HepG2 (cell line): ENCODE measurements around the gene KCNK18. TPM values are rescaled to one million over a fixed set of nuclear protein-coding genes. Genes with fewer than 3 reads are reported as not detected.
A peak's percentile ranks its signal among the peaks of the same experiment; 100 is the strongest.

Source experiments
- ATAC-seq: fragments of 200-7000 bp; cut with Tn5 transposase; 3 replicates; pipeline ENCODE4 v1.9.1; 2020; ENCODE audit warnings: mild to moderate bottlenecking, moderate library complexity
- BruUV-seq: library from RNA; stranded (reverse); fragments of 400-500 nt; replicated peaks from 2 replicates; lab custom pipeline; 2021; lab: Mats Ljungman, UMichigan
- CTCF ChIA-PET: fragments of 300-600 bp; formaldehyde crosslinking; extraction: SDS; loops from one replicate; lab custom pipeline; 2021; ENCODE audit warnings: low total read pairs, inconsistent platforms, low intra/inter-chr PET ratio; lab: Yijun Ruan, JAX
- POLR2A ChIA-PET: fragments of 350-600 bp; sonication (Branson Sonifier 250); formaldehyde crosslinking; loops from one replicate; lab custom pipeline; 2020; ENCODE audit warnings: antibody characterized with exemption, inconsistent platforms; lab: Yijun Ruan, JAX
- DNase-seq: peaks from one replicate; pipeline ENCODE4 v3.0.0-alpha.2; 2015; ENCODE audit warnings: low spot score
- FAIRE-seq: peaks from 3 replicates; lab custom pipeline; 2011; peaks lifted over from hg19 to GRCh38; lab: Jason Lieb, UNC
- H2AFZ ChIP-seq: one replicate; pipeline ENCODE4 v1.6.1; 2011; ENCODE audit warnings: low read length, inconsistent platforms
- H3K27ac ChIP-seq: fragments of 300-600 bp; 3 replicates; pipeline ENCODE4 v1.8.0; 2011; ENCODE audit warnings: mixed run types, mild to moderate bottlenecking, mixed read lengths, low read length, inconsistent platforms; ENCODE audit not compliant: insufficient read depth; ENCODE audit errors: extremely low read length
- H3K27me3 ChIP-seq, 2 experiments: fragments of 200-600 bp in 1 of 2; 2 replicates in 1 of 2; 3 replicates in 1 of 2; pipeline versions ENCODE4 v1.6.0 to v1.8.0; 2011; ENCODE audit warnings: low read length in 2 of 2, mild to moderate bottlenecking in 2 of 2, moderate library complexity in 2 of 2, inconsistent platforms in 1 of 2; ENCODE audit not compliant: insufficient read depth in 2 of 2, control insufficient read depth in 1 of 2
- H3K36me3 ChIP-seq, 2 experiments: fragments of 200-600 bp in 1 of 2; replicated peaks in 1 of 2; 2 replicates in 1 of 2; 3 replicates in 1 of 2; pipeline versions ENCODE4 v1.5.1 to v1.8.0; 2011; ENCODE audit warnings: low read length in 2 of 2, inconsistent platforms in 1 of 2; ENCODE audit not compliant: insufficient read depth in 2 of 2, control insufficient read depth in 1 of 2
- H3K4me1 ChIP-seq: 2 replicates; pipeline ENCODE4 v1.5.1; 2012; ENCODE audit warnings: low read length, inconsistent platforms; ENCODE audit not compliant: insufficient read depth
- H3K4me2 ChIP-seq: 2 replicates; pipeline ENCODE4 v1.6.0; 2011; ENCODE audit warnings: low read depth, low read length, inconsistent platforms
- H3K4me3 ChIP-seq, 3 experiments: fragments of 200-600 bp in 1 of 3; sonication (generic), shearing (Covaris generic) in 1 of 3; replicated peaks in 1 of 3; 2 replicates each; pipeline ENCODE4 v1.5.1; 2011 to 2016; ENCODE audit warnings: low read length in 3 of 3, inconsistent platforms in 2 of 3, low read depth in 2 of 3, mild to moderate bottlenecking in 2 of 3, control low read depth in 1 of 3, mixed read lengths in 1 of 3; ENCODE audit not compliant: insufficient read depth in 1 of 3
- H3K79me2 ChIP-seq: one replicate; pipeline ENCODE4 v1.6.1; 2011; ENCODE audit warnings: low read length, inconsistent platforms; ENCODE audit not compliant: insufficient read depth
- H3K9ac ChIP-seq: 2 replicates; pipeline ENCODE4 v1.6.0; 2011; ENCODE audit warnings: mild to moderate bottlenecking, low read depth, low read length, inconsistent platforms; ENCODE audit not compliant: insufficient read depth
- H3K9me3 ChIP-seq: 2 replicates; pipeline ENCODE4 v1.5.1; 2012; ENCODE audit warnings: mild to moderate bottlenecking, low read length
- H4K20me1 ChIP-seq: 2 replicates; pipeline ENCODE4 v1.6.0; 2011; ENCODE audit warnings: inconsistent platforms, mild to moderate bottlenecking, low read length, moderate library complexity; ENCODE audit not compliant: insufficient read depth
- DDIT3 ChIP-seq: sonication (generic); formaldehyde crosslinking; IDR thresholded peaks from 2 replicates; pipeline ENCODE4 v1.4.0; 2020; ENCODE audit warnings: mild to moderate bottlenecking, missing genetic modification reagents
- GATAD2A ChIP-seq: IDR thresholded peaks from 2 replicates; pipeline ENCODE4 v1.6.1; 2016
- IRF1 ChIP-seq: sonication (generic); formaldehyde crosslinking; IDR thresholded peaks from 2 replicates; pipeline ENCODE4 v1.4.0; 2020; ENCODE audit warnings: low read depth, mild to moderate bottlenecking, missing genetic modification reagents
- SMAD1 ChIP-seq: sonication (generic); formaldehyde crosslinking; IDR thresholded peaks from 2 replicates; pipeline ENCODE4 v1.4.0; 2020; ENCODE audit warnings: missing genetic modification reagents, low read depth, mild to moderate bottlenecking, borderline replicate concordance
- SMAD9 ChIP-seq: sonication (generic); formaldehyde crosslinking; IDR thresholded peaks from 2 replicates; pipeline ENCODE4 v1.5.1; 2020; ENCODE audit warnings: mild to moderate bottlenecking, missing genetic modification reagents
- TFE3 ChIP-seq: IDR thresholded peaks from 2 replicates; pipeline ENCODE4 v1.6.1; 2016
- ZNF609 ChIP-seq: sonication (generic); formaldehyde crosslinking; IDR thresholded peaks from 2 replicates; pipeline ENCODE4 v1.4.0; 2020; ENCODE audit warnings: mild to moderate bottlenecking, missing genetic modification reagents, borderline replicate concordance
- ZNF777 ChIP-seq: sonication (generic); formaldehyde crosslinking; IDR thresholded peaks from 2 replicates; pipeline ENCODE4 v1.4.0; 2020; ENCODE audit warnings: missing genetic modification reagents
- ZNF800 ChIP-seq: sonication (generic); formaldehyde crosslinking; IDR thresholded peaks from 2 replicates; pipeline ENCODE4 v1.4.0; 2020; ENCODE audit warnings: missing genetic modification reagents
- WGBS: methylation state at CpG from one replicate; pipeline ENCODE4 v1.1.6; 2017; ENCODE audit warnings: low lambda C conversion rate; 5-methylcytosine and 5-hydroxymethylcytosine counted together
- in situ Hi-C: cut with HindIII; loops from 2 replicates; pipeline ENCODE4 v1.10.0; 2017; ENCODE audit warnings: low pct_unique_long_range_greater_than_20kb; ENCODE audit not compliant: extremely low pct_ligation_motif_present
- intact Hi-C: fragments of 100-400 bp; cut with micrococcal nuclease; formaldehyde crosslinking; loops from one replicate; pipeline ENCODE4 v1.10.0; 2022; ENCODE audit not compliant: unreplicated experiment
- polyA plus RNA-seq, 8 experiments: library from polyadenylated mRNA; depleted of rRNA in 3 of 8; stranded (reverse) in 7 of 8; unstranded in 1 of 8; fragments of >200 nt; fragmentation: Illumina TruSeq in 4 of 8; extraction: Trizol in 4 of 8; gene quantifications; 2 replicates each; pipeline versions ENCODE4 v1.2.1 to v1.2.3, GENCODE V29; 2011 to 2016; ENCODE audit warnings: low read depth in 4 of 8, missing spikeins in 1 of 8, mixed read lengths in 1 of 8; ENCODE audit not compliant: insufficient read depth in 1 of 8
- total RNA-seq, 5 experiments: library from RNA; depleted of rRNA; stranded (reverse); fragments of >200 nt; fragmentation: Illumina TruSeq; extraction: Trizol; gene quantifications; 2 replicates each; pipeline ENCODE4 v1.2.3, GENCODE V29; 2016; ENCODE audit warnings: low read depth in 1 of 5

Gene KCNK18
- total and polyA plus RNA-seq, 2 of the 13 experiments (the other 11 are each of a cell fraction or from before 2014, with no cell fraction given) = not detected

GRCh38 chr10:117239721-117240620 is 42.7 kb downstream of the KCNK18 start (continued):
- TF ChIP-seq ZNF609 (CRISPR knock-in tag) = no peak
- no peak for TF ChIP-seq GATAD2A (CRISPR knock-in tag)
- no peak for TF ChIP-seq DDIT3 (CRISPR knock-in tag)

GRCh38 chr10:117240621-117241529 is 43.6 kb downstream of the KCNK18 start, which contains the start of gene SLC18A2:
Gene SLC18A2, plus strand, starts transcription at chr10:117241114. Its CDS starts 580 bp downstream, at chr10:117241694.
- Histone ChIP-seq H3K27me3 (peaks cover 9 to 76% of the 10 kb centered on the region in 2 experiments; a peak in 4 of 5 replicates), H2AFZ (no peak within 1 kb of the TSS), H3K4me1 (0 out of 2 replicates have a peak, but pooled peaks cover 7% of the 10 kb centered on the region), H3K9me3 (no peaks in the 10 kb centered on the region), H3K79me2 (no peaks in the 10 kb centered on the region), H4K20me1 (no peaks in the 10 kb centered on the region), H3K9ac (no peak within 1 kb of the TSS), H3K27ac (no peak within 1 kb of the TSS), H3K4me3 (peak within 1 kb of the TSS in 2 of 3 experiments; percentile 16 to 57; a peak in 3 of 6 replicates), H3K36me3 (no peaks in the 10 kb centered on the region), H3K4me2 (peak within 1 kb of the TSS; percentile 65)
- ChIA-PET CTCF (no interaction called here), POLR2A (no interaction called here)
- in situ Hi-C loops (no loop called here), intact Hi-C loops (no loop called here)
- FAIRE-seq = no peak
- no TSS peak for BruUV-seq
- peak; percentile 42 for ATAC-seq
- DNase-seq = no peak
- 19% methylated on average over 21 of the region's 93 CpGs for whole genome bisulfite sequencing
- TF ChIP-seq TFE3 (no peak), SMAD9 (no peak), ZNF777 (CRISPR knock-in tag) (peak; percentile 70), SMAD1 (no peak), ZNF800 (CRISPR knock-in tag) (0 out of 2 replicates have a peak, but pooled peaks have one; percentile 2), IRF1 (no peak)
